ENCODE measurements around the gene KAZN. TPM values are rescaled to one million over a fixed set of nuclear protein-coding genes. Genes with fewer than 3 reads are reported as not detected.

The KAZN gene
- total RNA-seq, 2 donors from 2014 or later: 0.22 to 0.74 TPM

DNA sequence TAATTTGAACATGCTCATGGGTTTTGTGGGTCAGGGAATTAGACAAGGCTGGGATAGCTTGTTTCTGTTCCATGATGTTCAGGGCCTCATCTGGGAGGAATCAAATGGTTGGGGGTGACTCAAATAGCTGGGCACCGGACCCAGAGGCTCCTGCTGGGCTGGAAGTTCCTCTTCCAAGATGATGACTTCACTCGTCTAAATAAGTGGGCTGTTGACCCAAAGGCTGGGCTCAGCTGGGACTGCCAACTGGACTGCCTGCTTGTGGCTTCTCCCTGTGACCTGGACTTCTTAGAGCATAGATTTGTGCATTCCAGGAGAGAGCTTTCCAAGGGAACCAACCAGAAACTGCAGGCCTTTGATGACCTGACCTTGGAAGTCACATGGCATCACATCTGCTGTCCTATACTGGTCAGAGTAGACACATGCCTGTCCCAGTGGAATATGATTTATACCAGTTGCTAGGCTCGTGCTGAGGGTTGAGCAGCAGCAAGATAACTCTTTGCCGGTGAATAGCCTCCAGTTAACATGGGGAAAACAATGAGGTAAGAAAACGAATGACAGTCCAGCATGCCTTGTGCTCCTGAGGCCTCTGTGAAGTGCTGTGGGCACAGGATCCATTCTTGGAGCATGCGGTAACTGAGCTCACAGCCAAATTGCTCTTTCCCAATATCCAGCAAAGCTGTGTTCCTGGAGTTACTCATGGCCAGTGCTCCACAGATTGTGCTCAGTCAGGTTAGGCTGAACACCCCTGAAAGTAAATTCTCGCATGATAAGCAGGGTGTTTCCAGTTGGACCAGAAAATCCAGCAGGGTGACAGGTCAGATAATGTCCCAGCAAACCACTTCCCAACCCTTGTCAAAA is 282.2 kb downstream of the KAZN start:
- Mint-ChIP-seq H3K9me3 (no peaks in the 10 kb centered on the region), H3K4me1 (no peaks in the 10 kb centered on the region), H3K27ac (no peak overlapping the region), H3K4me3 (no peak overlapping the region), H3K36me3 (ENCODE audit: low read depth) (no peaks in the 10 kb centered on the region), H3K27me3 (peaks cover 11% of the 10 kb centered on the region)
- no peak for ATAC-seq (replicated peaks)

DNA sequence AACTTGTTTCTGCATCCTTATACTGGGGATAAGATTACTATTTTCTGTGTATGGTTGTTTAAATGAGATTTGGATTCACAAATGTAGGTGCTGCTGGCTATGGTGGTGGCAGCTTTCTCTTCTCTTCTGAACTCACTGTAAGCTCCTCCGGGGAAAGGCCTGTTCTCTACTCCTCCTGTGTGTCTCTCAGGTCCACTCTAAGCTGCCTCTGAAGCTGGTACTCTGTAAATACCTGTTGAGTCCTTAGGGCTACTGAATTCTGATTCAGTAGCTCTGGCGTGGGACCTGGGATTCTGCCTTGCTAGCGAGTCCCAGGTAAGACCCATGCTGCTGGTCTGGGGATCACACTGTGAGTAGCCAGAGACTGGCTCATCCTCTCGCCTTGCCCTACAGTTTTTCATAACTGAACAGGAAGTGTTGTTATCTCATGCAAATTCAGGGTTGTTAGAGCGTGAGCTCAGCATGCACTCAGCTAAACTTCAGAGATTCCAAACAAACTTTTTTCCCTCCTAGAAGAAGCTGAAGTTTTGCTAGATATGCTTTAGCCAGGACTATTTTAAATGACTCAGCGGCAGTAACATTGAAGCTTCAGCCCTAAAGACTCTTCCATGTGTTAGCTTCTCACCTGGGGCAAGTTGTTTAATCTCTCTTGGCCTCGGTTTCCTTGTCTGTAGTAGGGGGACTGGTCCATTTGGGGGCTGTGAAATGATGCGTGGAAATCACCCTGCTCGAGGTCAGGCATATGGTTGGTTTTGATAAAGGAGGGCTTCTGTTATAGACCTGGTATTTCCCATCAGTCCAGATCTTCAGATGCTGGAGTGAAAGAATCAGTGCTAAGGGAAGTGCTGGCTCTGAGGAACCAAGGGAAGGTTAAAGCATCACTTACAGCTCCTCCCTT is 283.5 kb downstream of the KAZN start:
- H3K27me3 Mint-ChIP-seq: peaks cover 10% of the 10 kb centered on the region
- no peaks in the 10 kb centered on the region for H3K9me3 Mint-ChIP-seq
- H3K27ac Mint-ChIP-seq: no peak overlapping the region
- no peaks in the 10 kb centered on the region for H3K36me3 Mint-ChIP-seq (ENCODE audit: low read depth)
- H3K4me1 Mint-ChIP-seq: no peaks in the 10 kb centered on the region
- no peak for ATAC-seq (replicated peaks)
- H3K4me3 Mint-ChIP-seq: no peak overlapping the region

DNA sequence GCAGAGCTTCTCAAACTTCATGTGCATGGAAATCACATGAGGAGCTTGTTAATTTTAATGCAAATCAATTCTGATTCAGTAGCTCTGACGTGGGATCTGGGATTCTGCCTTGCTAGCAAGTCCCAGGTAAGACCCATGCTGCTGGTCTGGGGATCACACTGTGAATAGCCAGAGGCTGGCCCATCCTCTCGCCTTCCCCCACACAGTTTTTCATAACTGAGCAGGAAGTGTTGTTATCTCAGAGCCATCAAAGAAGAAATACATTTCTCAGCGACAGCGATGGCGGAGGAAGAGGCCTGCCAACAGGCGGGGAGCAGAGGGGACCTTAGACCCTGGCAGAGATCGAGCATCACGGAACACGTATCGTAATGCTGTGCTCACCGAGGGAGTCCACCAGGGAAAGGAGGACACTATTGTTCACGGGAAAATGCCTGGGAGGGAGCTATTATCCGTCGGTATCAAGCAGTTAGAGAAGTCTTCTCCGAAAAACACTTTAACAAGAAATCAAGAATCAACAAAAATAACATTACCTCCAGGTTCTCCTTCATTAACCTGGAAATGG is 286.2 kb downstream of the KAZN start:
- H3K27ac Mint-ChIP-seq: no peak overlapping the region

GRCh38 chr1:14887044-14887566 is 288.6 kb downstream of the KAZN start:
- no peaks in the 10 kb centered on the region for H3K36me3 Mint-ChIP-seq (ENCODE audit: low read depth)
- H3K4me1 Mint-ChIP-seq: no peaks in the 10 kb centered on the region
- no peak for ATAC-seq (replicated peaks)
- H3K9me3 Mint-ChIP-seq: no peaks in the 10 kb centered on the region
- peaks cover 11% of the 10 kb centered on the region for H3K27me3 Mint-ChIP-seq
- H3K4me3 Mint-ChIP-seq: no peak overlapping the region
- no peak overlapping the region for H3K27ac Mint-ChIP-seq

More for the DNA sequence above, 286.2 kb downstream of the KAZN start:
- Mint-ChIP-seq H3K4me1 (no peaks in the 10 kb centered on the region), H3K27me3 (peaks cover 10% of the 10 kb centered on the region), H3K9me3 (no peaks in the 10 kb centered on the region), H3K36me3 (ENCODE audit: low read depth) (no peaks in the 10 kb centered on the region), H3K4me3 (no peak overlapping the region)
- no peak for ATAC-seq (replicated peaks)

DNA sequence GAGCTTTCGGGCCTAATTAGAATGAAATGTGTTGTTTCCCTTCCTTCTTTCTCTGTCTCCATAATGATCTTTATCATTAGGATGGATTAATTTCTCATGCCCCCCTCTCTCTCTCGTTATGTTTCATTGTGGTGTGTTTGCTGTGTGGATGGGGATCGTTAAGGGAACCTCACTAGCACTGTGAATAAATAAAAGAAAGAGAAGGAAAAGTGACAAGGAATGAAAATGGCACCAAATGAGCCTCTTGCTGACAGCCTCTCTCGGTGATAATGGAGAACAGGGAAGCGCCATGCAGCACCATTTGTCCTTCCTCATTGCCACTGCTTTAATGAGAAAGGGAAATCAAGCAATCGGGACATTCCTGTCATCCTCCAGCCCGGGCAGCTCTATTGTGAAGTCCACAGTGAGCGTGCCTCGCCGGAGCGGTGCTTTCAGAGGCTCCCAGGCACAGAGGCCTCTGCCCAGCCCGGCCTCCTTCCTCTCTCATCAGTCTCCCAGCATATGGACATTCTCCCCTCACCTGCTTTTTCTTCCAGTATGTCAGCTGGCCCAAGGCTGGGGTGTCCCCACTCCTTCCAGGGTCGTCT is 289.4 kb downstream of the KAZN start:
- H3K27ac Mint-ChIP-seq: no peak overlapping the region
- ATAC-seq (replicated peaks): no peak
- H3K9me3 Mint-ChIP-seq: no peaks in the 10 kb centered on the region
- H3K36me3 Mint-ChIP-seq (ENCODE audit: low read depth): no peaks in the 10 kb centered on the region
- peaks cover 14% of the 10 kb centered on the region for H3K27me3 Mint-ChIP-seq
- no peak overlapping the region for H3K4me3 Mint-ChIP-seq
- H3K4me1 Mint-ChIP-seq: no peaks in the 10 kb centered on the region

GRCh38 chr1:14888374-14888773 is 289.9 kb downstream of the KAZN start:
- H3K4me1 Mint-ChIP-seq: no peaks in the 10 kb centered on the region
- H3K27ac Mint-ChIP-seq: no peak overlapping the region
- ATAC-seq (replicated peaks): no peak
- peaks cover 15% of the 10 kb centered on the region for H3K27me3 Mint-ChIP-seq
- H3K4me3 Mint-ChIP-seq: no peak overlapping the region
- no peaks in the 10 kb centered on the region for H3K9me3 Mint-ChIP-seq
- H3K36me3 Mint-ChIP-seq (ENCODE audit: low read depth): no peaks in the 10 kb centered on the region

- no peak overlapping the region for H3K27ac Mint-ChIP-seq
- H3K9me3 Mint-ChIP-seq: no peaks in the 10 kb centered on the region
- H3K4me1 Mint-ChIP-seq: no peaks in the 10 kb centered on the region
- H3K4me3 Mint-ChIP-seq: no peak overlapping the region
- ATAC-seq (replicated peaks): no peak
- no peaks in the 10 kb centered on the region for H3K36me3 Mint-ChIP-seq (ENCODE audit: low read depth)
- peaks cover 17% of the 10 kb centered on the region for H3K27me3 Mint-ChIP-seq
Observed at GRCh38 chr1:14889825-14890440, 291.4 kb downstream of the KAZN start.

DNA sequence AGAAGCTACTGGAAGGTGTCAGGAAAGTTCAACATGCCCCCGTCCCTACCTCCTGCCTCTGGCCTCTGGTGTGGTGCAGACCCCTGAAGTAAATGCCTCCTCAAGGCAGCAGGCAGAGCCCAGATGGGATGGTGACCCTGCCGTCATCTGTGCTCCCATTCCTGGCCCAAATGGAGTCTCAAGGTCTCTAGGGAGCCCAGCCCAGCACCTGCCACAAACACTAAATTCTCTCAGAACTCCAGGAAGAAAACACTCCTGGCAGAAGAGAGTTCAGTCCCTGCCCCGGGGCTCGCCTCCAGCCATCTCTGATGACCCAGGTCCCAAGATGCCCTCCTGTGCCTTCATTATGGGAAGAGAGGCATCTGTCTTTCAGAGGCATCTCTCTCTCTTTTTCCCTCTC is 293.5 kb downstream of the KAZN start:
- no peak for ATAC-seq (replicated peaks)
- H3K4me1 Mint-ChIP-seq: no peaks in the 10 kb centered on the region
- no peak overlapping the region for H3K27ac Mint-ChIP-seq
- H3K36me3 Mint-ChIP-seq (ENCODE audit: low read depth): no peaks in the 10 kb centered on the region
- no peak overlapping the region for H3K4me3 Mint-ChIP-seq
- peaks cover 25% of the 10 kb centered on the region for H3K27me3 Mint-ChIP-seq
- no peaks in the 10 kb centered on the region for H3K9me3 Mint-ChIP-seq

- Mint-ChIP-seq H3K4me1 (no peaks in the 10 kb centered on the region), H3K9me3 (no peaks in the 10 kb centered on the region), H3K27ac (no peak overlapping the region), H3K4me3 (no peak overlapping the region), H3K36me3 (ENCODE audit: low read depth) (no peaks in the 10 kb centered on the region), H3K27me3 (peaks cover 41% of the 10 kb centered on the region)
- no peak for ATAC-seq (replicated peaks)
Observed at GRCh38 chr1:14894811-14895560, 296.5 kb downstream of the KAZN start.

GRCh38 chr1:14895727-14896126 is 297.2 kb downstream of the KAZN start:
- Mint-ChIP-seq H3K27me3 (peaks cover 42% of the 10 kb centered on the region), H3K9me3 (no peaks in the 10 kb centered on the region), H3K4me3 (no peak overlapping the region), H3K4me1 (no peaks in the 10 kb centered on the region), H3K36me3 (ENCODE audit: low read depth) (no peaks in the 10 kb centered on the region), H3K27ac (no peak overlapping the region)
- ATAC-seq (replicated peaks): no peak

- no peaks in the 10 kb centered on the region for H3K36me3 Mint-ChIP-seq (ENCODE audit: low read depth)
- H3K4me3 Mint-ChIP-seq: no peak overlapping the region
- no peaks in the 10 kb centered on the region for H3K9me3 Mint-ChIP-seq
- peaks cover 4% of the 10 kb centered on the region for H3K4me1 Mint-ChIP-seq
- no peak for ATAC-seq (replicated peaks)
- H3K27me3 Mint-ChIP-seq: peaks cover 50% of the 10 kb centered on the region
- H3K27ac Mint-ChIP-seq: no peak overlapping the region
Observed at GRCh38 chr1:14896381-14897079, 298.0 kb downstream of the KAZN start.

DNA sequence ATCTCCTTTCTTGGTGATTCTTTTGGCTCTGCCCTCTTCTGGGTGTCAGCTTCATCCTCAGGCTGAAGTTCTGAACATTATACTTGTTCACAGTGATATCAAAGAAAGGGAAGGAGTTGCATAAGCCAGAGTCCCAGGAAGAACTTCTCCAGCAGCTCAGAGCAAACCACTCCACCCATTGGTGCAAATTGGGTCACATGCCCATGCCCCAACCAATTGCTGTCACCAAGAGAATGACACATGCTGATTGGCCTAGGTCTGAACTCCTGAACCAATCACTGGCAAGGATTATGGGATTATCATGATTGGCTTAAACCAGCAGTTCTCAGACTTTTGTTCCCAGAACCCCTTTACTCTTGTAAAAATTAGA is 298.6 kb downstream of the KAZN start:
- H3K36me3 Mint-ChIP-seq (ENCODE audit: low read depth): no peaks in the 10 kb centered on the region
- no peaks in the 10 kb centered on the region for H3K9me3 Mint-ChIP-seq
- ATAC-seq (replicated peaks): peak; percentile 43
- peaks cover 49% of the 10 kb centered on the region for H3K27me3 Mint-ChIP-seq
- H3K4me3 Mint-ChIP-seq: no peak overlapping the region
- H3K4me1 Mint-ChIP-seq: peaks cover 4% of the 10 kb centered on the region
- H3K27ac Mint-ChIP-seq: no peak overlapping the region

- Mint-ChIP-seq H3K27me3 (peaks cover 44% of the 10 kb centered on the region), H3K9me3 (no peaks in the 10 kb centered on the region), H3K4me1 (peaks cover 4% of the 10 kb centered on the region), H3K27ac (no peak overlapping the region), H3K36me3 (ENCODE audit: low read depth) (no peaks in the 10 kb centered on the region), H3K4me3 (no peak overlapping the region)
- ATAC-seq (replicated peaks): no peak
Observed at GRCh38 chr1:14897547-14897946, 299.1 kb downstream of the KAZN start.
